T-helper 1 cell treated with Interleukin-12 subunit alpha and Interleukin-12 subunit beta and Interleukin-4 antibody, amounts not matched to agents 30 ng/mL and 1 ng/mL, for 36 hours (primary cell): ENCODE data around the gene PLXNB3. TPM values are rescaled to one million over a fixed set of nuclear protein-coding genes. Genes with fewer than 3 reads are reported as not detected.

Source experiments
- intact Hi-C: fragments of 100-400 bp; cut with micrococcal nuclease; formaldehyde crosslinking; loops from one replicate; pipeline ENCODE4 v1.15.1; 2024
- total RNA-seq: library from RNA; stranded (reverse); gene quantifications from 2 replicates; pipeline ENCODE4 v1.2.3, GENCODE V29; 2022

The PLXNB3 gene
- total RNA-seq, 1 donor from 2014 or later: 0.34 TPM

GRCh38 chrX:153807976-153808375, 43.9 kb downstream of the PLXNB3 start:
- intact Hi-C loops: no loop called here

- intact Hi-C loops: no loop called here
Measured at GRCh38 chrX:153812220-153812619, 48.2 kb downstream of the PLXNB3 start.

GRCh38 chrX:153813161-153813560, 49.1 kb downstream of the PLXNB3 start:
- intact Hi-C loops: no loop called here

- intact Hi-C loops: no loop called here
Measured at GRCh38 chrX:153814591-153815315, 50.7 kb downstream of the PLXNB3 start.

- intact Hi-C loops: no loop called here
Measured at GRCh38 chrX:153816831-153817690, 53.0 kb downstream of the PLXNB3 start.

- intact Hi-C loops: loop anchor here (2.0 kb wide), 1 partner anchor 57 kb away; no protein-coding TSS in a partner anchor
Measured at GRCh38 chrX:153818064-153818463, 54.0 kb downstream of the PLXNB3 start.

GRCh38 chrX:153818571-153819383, 54.7 kb downstream of the PLXNB3 start:
- intact Hi-C loops: loop anchor here (1.0 to 2.0 kb wide), 3 partner anchors 24 to 94 kb away; partner anchors contain the start of genes ABCD1, BCAP31, IDH3G and SSR4

- intact Hi-C loops: loop anchor here (1.0 to 2.0 kb wide), 3 partner anchors 25 to 95 kb away; partner anchors contain the start of genes ABCD1, BCAP31, IDH3G and SSR4
Measured at GRCh38 chrX:153819384-153820040, 55.5 kb downstream of the PLXNB3 start.

GRCh38 chrX:153820601-153821000, 56.6 kb downstream of the PLXNB3 start:
- intact Hi-C loops: no loop called here

- intact Hi-C loops: no loop called here
Measured at GRCh38 chrX:153821066-153821465, 57.0 kb downstream of the PLXNB3 start.

GRCh38 chrX:153824348-153824747, 60.3 kb downstream of the PLXNB3 start:
- intact Hi-C loops: no loop called here

GRCh38 chrX:153825042-153825441, 61.0 kb downstream of the PLXNB3 start:
- intact Hi-C loops: no loop called here

Other genes with a start within 250 kb of the PLXNB3 start
- 0.07 and 0.12 TPM in 2 replicates for gene ATP2B3, start 246.6 kb upstream of the PLXNB3 start, total RNA-seq
- gene CCNQ, start 165.1 kb upstream of the PLXNB3 start, total RNA-seq: 22.7 and 23.3 TPM in 2 replicates
- not detected in 2 replicates for gene DUSP9, start 117.0 kb upstream of the PLXNB3 start, total RNA-seq
- gene PNCK, start 90.4 kb upstream of the PLXNB3 start, total RNA-seq: not detected in 2 replicates
- gene SLC6A8, start 76.3 kb upstream of the PLXNB3 start, total RNA-seq: 2.3 and 3.1 TPM in 2 replicates
- 168 and 173 TPM in 2 replicates for gene BCAP31, start 39.9 kb upstream of the PLXNB3 start, total RNA-seq
- gene ABCD1, start 39.4 kb upstream of the PLXNB3 start, total RNA-seq: 17.8 and 19.3 TPM in 2 replicates
- gene SRPK3, start 16.8 kb downstream of the PLXNB3 start, total RNA-seq: not detected in 2 replicates
- gene IDH3G, start 30.1 kb downstream of the PLXNB3 start, total RNA-seq: 72.0 and 74.2 TPM in 2 replicates
- 286 and 299 TPM in 2 replicates for gene SSR4, start 30.4 kb downstream of the PLXNB3 start, total RNA-seq
- 0.39 and 0.66 TPM in 2 replicates for gene PDZD4, start 66.3 kb downstream of the PLXNB3 start, total RNA-seq
- gene L1CAM, start 121.9 kb downstream of the PLXNB3 start, total RNA-seq: 8.0 and 9.7 TPM in 2 replicates
- gene AVPR2, start 140.4 kb downstream of the PLXNB3 start, total RNA-seq: not detected in 2 replicates
- 281 and 285 TPM in 2 replicates for gene ARHGAP4, start 162.0 kb downstream of the PLXNB3 start, total RNA-seq
- 87.4 and 88.4 TPM in 2 replicates for gene NAA10, start 170.8 kb downstream of the PLXNB3 start, total RNA-seq
- gene RENBP, start 180.4 kb downstream of the PLXNB3 start, total RNA-seq: 24.8 and 30.3 TPM in 2 replicates
- 107 and 111 TPM in 2 replicates for gene HCFC1, start 207.6 kb downstream of the PLXNB3 start, total RNA-seq
- gene TMEM187, start 208.5 kb downstream of the PLXNB3 start, total RNA-seq: 5.2 and 5.8 TPM in 2 replicates